Measurements from ENCODE around the gene ZNF516.

The ZNF516 gene

GRCh38 chr18:76398295-76398694, 96.7 kb downstream of the ZNF516 start:
- DNase-seq, result no peak

GRCh38 chr18:76397631-76398030, 97.4 kb downstream of the ZNF516 start:
- DNase-seq, result no peak

GRCh38 chr18:76396792-76397191, 98.2 kb downstream of the ZNF516 start:
- DNase-seq, result no peak

GRCh38 chr18:76395609-76396008, 99.4 kb downstream of the ZNF516 start:
- DNase-seq, result no peak

DNA sequence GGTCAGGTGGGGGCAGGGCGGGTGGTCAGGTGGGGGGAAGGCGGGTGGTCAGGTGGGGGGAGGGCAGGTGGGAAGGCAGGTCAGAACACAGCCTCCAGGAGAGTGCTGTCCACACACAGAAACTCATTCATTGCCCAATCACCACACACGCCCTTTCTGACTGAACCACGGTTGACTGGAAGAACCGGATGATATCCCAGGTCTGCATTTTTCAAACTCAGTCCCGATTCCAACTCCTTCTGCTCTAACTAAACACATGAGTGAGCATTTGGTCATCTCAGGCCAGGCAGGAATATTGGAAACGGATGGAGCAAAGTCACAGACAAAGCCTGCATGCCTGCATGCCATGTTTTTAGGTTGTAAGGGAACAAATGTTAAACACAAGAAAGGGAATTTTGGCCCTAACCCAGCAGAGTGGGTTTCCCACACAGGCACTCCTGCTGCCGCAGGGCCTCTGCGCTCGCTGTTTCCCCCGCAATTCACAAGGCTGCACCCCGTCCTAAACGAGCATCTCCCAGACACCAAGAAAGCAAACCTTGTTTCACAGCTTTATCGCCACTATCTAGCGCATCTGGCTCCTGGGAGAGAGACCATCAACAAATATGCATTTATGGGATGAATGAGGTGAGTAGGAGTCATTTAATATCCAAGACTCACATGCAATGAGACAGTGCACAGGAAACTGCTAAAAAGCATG, 100.1 kb downstream of the ZNF516 start:
- DNase-seq, result no peak

DNA sequence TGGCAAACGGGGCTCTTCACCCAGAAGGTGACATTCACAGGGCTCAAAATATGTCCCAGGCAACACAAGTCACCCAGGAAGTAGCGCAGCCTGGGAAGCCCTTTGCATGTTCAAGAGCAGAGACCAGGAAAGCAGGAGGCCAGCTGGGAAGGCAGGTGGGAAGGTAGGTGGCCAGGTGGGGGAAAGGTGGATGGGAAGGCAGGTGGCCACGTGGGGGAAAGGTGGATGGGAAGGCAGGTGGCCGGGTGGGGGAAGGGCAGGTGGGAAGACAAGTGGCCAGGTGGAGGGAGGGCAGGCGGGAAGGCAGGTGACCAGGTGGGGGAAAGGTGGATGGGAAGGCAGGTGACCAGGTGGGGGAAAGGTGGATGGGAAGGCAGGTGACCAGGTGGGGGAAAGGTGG, 102.7 kb downstream of the ZNF516 start:
- no peak for DNase-seq

- DNase-seq, result no peak
These were observed 103.3 kb downstream of the ZNF516 start for GRCh38 chr18:76391746-76392145.

DNA sequence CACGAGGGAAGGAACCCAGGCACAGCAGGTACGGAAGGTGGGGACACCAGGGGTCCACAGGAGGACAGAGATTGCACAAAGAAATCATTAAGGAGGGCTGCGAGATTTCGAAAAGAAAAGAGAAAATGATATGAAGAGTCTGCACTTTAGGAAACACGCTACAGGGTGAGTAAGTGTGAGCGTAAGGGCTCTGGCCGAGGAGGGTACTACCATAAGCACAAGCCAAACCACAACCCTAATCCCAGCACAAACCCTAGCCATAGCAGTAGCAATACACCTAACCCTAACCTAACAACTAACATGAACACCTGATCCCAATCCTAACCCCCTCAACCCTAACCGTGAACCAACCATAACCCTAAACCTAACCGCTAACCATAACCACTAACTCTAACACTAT, 104.0 kb downstream of the ZNF516 start:
- no peak for DNase-seq

DNA sequence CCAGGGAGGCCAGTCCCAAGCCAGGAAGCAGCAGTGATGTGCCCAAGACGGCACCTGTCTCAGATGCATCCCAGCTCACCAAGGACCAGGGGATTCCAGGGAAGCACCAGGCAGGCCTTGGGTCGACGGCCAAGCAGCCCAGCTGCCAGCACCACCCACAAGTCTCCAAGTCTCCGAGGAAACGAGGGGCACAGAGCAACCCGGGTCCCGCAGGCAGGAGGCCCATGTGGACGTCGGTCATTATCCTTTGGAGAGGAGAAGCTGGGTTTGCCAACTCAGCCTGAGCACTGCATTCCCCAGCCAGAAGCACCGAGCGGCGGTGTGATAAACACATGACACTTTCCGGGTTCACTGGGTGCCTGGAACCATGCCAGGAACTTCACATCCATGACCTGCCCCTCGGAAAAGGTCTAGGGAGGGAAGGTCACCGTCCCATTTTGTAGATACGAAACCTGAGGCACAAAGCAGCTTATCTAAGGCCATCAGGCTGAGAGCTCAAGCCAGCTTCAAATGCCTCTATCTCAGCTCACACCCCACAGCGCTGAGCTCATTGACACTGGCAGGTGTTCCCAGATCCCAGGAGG, 104.5 kb downstream of the ZNF516 start:
- DNase-seq, result no peak

DNA sequence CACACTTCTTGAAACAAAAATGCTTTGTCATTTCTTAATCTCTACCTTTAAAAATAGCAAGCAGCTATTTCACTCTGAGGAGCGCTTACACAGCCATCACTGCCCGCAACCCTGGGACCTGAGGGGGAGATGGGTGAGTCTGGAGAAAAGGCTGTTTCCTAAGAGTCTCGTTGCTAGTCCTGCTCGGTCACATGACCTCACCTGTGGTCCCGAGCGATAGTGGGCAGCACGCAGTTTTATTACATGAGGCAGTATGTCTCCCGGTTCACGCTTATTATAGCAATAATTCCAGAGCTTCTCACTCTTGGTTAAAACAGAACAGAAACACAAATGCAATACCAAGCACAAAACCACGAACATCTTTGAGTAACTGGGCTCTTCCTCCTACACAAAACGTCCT, 105.3 kb downstream of the ZNF516 start:
- DNase-seq, result no peak

- DNase-seq, result no peak
These were observed 106.1 kb downstream of the ZNF516 start for GRCh38 chr18:76388891-76389423.

DNA sequence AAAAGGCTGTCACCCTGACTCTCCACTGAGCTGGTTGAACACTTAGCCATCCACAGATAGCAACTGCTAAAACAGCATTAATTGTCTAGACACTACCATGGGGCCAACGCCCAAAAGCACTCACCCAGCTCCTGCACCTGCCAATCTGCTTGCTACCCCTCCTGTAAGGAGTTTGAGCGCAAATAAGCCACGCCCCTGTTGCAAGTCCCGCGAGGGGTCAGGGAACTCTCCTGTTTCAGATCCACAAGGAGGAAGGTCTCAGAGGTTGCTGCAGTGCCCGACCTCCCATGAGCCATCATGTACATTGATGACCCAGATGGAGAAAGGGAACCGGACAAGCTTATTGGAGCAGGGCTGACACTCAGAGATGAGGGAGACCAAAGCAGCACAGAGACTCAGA, 106.8 kb downstream of the ZNF516 start:
- DNase-seq, result no peak

- no peak for DNase-seq
These were observed 107.4 kb downstream of the ZNF516 start for GRCh38 chr18:76387608-76388007.

DNA sequence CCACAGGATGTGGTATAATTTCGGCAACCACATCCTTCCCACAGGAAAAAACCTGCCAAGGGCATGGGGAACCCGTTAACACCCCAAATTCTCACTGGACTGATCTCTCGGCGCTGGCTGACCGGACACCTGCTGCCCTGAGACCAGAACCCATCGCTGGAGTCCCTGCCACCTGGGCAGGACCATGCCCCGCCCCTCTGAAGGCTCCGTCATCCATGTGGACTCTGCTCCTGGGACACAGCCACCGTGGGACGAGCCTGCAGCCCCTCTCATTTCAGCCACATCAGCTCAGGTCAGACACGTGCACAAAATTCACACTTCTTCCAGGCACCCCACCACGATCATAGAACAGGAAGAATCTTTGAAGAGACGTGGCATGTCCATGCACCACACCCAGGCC, 108.2 kb downstream of the ZNF516 start:
- DNase-seq, result no peak

DNA sequence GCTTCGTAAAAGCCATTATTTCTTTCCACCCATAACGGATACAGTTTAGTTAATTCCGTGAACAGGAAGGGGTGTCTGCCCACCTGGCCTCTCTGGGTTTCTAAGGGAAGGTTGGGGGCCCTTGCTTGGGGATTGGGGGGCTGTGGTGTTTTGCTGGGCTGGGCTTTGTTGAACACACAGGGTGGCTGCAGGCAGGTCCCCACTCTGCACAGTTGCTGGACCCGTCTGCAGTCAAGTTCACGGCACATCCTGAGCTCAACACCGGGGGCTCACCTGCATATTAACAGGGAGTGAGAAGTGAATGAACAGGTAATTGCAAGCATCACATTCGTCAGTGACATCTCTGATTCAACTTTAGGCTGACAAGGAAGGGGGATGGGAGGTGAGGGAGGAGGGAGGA, 109.0 kb downstream of the ZNF516 start:
- DNase-seq, result no peak

DNA sequence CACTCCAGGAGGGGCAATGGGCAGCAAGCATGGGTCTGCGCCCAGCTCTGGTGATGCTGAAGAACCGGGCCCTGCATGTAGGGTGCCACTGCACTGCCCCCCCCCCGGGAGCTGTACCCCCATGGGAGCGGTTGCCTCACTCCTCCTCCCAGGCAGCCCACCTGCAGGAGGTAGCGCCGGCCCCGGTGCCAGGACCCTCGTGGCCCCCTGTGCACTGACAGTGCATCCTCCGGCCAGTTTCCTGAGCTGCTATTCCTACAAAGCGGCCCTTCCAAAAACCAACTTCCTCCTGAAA, 109.4 kb downstream of the ZNF516 start:
- DNase-seq, result no peak

DNA sequence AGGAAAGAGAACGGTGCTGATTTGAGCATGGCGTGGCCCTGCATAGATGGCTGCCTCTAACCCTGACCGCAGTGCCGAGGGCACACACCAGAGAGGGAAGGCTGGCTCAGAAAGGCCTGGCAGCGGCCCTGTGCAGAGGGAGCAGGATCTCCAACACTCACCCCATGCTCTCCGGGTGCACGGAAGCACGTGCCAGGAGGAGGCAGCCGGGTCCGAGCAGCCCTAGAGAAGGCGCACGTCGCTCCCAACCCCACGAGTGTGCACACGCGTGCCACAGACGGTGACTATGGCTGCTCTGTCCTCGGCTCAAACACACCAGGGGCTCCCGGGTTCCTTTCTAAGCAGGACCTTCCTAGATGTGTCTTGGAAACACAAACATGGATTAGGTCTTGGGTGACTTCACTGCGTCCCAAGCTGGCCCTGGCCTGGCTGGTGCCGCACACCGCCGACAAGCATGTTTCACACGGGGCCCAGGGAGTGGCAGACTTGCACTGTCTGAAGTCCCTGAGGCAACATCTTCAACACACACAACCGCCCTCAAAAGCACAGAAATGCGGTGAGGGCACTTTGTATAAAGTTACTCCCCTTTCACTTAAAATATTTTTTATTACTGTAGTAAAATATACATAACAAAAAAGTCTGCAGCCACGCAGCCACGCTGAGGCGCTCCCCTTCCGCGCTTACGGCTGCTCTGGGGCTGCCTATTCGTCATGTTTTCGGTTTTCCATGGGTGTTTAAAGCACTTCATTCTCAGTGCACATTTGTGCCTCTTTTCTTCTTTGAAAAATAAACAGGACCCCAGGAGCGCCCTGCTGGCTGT, 110.0 kb downstream of the ZNF516 start:
- no peak for DNase-seq

DNA sequence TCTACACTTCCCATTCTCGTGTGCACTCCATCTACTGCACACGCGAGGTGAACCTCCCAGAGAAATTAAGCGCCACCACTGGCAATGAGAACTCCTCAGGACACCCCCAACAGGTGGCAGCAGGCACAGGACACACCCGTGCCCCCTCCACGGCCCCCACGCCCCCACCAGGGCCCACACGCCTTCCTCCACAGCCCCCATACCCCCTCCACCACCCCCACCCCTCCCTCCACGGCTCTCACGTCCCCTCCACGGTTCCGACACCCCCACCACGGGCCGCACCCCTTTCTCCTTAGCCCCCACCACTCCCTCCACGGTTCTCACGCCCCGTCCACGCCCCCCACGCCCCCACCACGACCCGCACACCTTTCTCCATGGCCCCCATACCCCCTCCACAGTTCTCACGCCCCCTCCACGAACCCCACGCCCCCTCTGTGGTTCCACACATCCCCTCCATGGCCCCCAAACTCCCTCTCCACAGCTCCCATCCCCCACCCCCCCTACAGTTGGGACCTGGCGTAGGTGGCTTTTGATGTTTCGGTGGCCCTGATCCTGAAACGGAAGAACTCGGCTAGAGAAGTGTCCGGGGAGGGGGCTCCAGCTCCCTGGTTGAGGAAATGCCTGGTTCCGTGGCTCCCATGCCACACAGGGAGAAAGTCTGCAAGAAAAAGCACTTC, 110.8 kb downstream of the ZNF516 start:
- DNase-seq, result no peak

DNA sequence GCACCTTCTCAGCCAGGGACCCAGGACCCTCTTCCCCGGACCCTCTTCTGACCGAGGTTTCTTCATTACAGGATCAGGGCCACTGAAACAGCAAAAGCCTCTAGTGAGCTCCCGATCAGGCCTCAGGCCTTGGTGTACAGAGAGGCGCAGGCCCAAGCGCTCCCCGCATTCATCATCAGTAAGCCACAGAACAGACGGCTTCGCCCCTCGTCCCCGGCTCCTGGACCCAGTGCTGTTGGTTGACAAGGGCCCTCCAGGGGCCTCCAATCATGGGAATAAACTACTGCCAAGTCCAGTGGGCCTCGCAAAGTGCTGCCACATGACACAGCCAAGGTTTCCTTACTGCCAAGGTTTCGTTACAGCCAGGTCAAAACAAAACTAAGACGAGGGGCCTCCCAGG, 111.4 kb downstream of the ZNF516 start:
- DNase-seq, result no peak

- no peak for DNase-seq
These were observed 112.8 kb downstream of the ZNF516 start for GRCh38 chr18:76382275-76382674.

- no peak for DNase-seq
These were observed 114.1 kb downstream of the ZNF516 start for GRCh38 chr18:76380791-76381405.

GRCh38 chr18:76380127-76380729, 114.8 kb downstream of the ZNF516 start:
- DNase-seq, result no peak
